Stimulated activated memory B cell treated with anti-CD40 and anti-IgM and Interleukin-4, amounts not matched to agents 10 μg/mL and 1 μg/mL and 100 μg/mL, for 72 hours (primary cell): ENCODE measurements around the gene FANK1.

Experiments used
- ATAC-seq: fragments of 150-1000 bp; cut with Tn5 transposase; 2 replicates; pipeline ENCODE4 v1.10.0; 2021
- H3K27ac Mint-ChIP-seq: one replicate; pipeline ENCODE4 v1.8.0; 2022; ENCODE audit warnings: mild to moderate bottlenecking, mixed read lengths
- H3K27me3 Mint-ChIP-seq: one replicate; pipeline ENCODE4 v1.8.0; 2022; ENCODE audit warnings: mixed read lengths
- H3K36me3 Mint-ChIP-seq: one replicate; pipeline ENCODE4 v1.8.0; 2022; ENCODE audit warnings: mixed read lengths
- H3K4me1 Mint-ChIP-seq: one replicate; pipeline ENCODE4 v1.8.0; 2022; ENCODE audit warnings: mixed read lengths
- H3K4me3 Mint-ChIP-seq: one replicate; pipeline ENCODE4 v1.8.0; 2022; ENCODE audit warnings: mild to moderate bottlenecking, moderate library complexity, mixed read lengths
- H3K9me3 Mint-ChIP-seq: one replicate; pipeline ENCODE4 v1.8.0; 2022; ENCODE audit warnings: mixed read lengths

FANK1 gene

GRCh38 chr10:126011995-126012394, 115.6 kb downstream of the FANK1 start:
- no peaks in the 10 kb centered on the region for H3K27me3 Mint-ChIP-seq
- H3K4me3 Mint-ChIP-seq = no peak overlapping the region
- H3K9me3 Mint-ChIP-seq = peaks cover 3% of the 10 kb centered on the region
- H3K4me1 Mint-ChIP-seq = peaks cover 20% of the 10 kb centered on the region
- no peaks in the 10 kb centered on the region for H3K36me3 Mint-ChIP-seq
- no peak overlapping the region for H3K27ac Mint-ChIP-seq
- no peak for ATAC-seq

DNA sequence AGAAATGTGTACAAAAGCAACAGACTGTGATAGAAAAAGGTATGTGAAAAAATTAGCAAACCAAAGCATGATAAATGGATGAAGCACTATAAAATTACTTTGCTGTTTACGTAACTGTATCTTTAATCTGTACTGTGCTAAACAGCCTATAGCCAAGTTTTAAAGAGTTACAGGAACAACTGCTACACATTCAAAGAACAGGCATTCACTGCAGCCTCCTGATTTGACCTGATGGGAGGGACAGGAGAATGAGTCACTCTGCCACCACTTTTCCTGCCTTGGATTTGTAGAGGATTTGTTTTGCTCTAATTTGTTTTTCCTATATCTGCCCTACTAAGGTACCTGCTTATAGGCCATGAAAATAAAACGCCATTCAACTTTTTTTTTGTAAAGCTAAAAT, 116.1 kb downstream of the FANK1 start:
- Mint-ChIP-seq H3K36me3 (no peaks in the 10 kb centered on the region), H3K27ac (no peak overlapping the region), H3K4me3 (no peak overlapping the region), H3K4me1 (peaks cover 20% of the 10 kb centered on the region), H3K27me3 (no peaks in the 10 kb centered on the region), H3K9me3 (peaks cover 3% of the 10 kb centered on the region)
- no peak for ATAC-seq

GRCh38 chr10:126013489-126014281, 117.3 kb downstream of the FANK1 start:
- Mint-ChIP-seq H3K27me3 (no peaks in the 10 kb centered on the region), H3K4me3 (no peak overlapping the region), H3K36me3 (no peaks in the 10 kb centered on the region), H3K4me1 (peaks cover 19% of the 10 kb centered on the region), H3K27ac (peak overlapping the region; percentile 20), H3K9me3 (peaks cover 3% of the 10 kb centered on the region)
- ATAC-seq = peak; percentile 70

- H3K27ac Mint-ChIP-seq = no peak overlapping the region
- peaks cover 16% of the 10 kb centered on the region for H3K4me1 Mint-ChIP-seq
- H3K36me3 Mint-ChIP-seq = no peaks in the 10 kb centered on the region
- no peaks in the 10 kb centered on the region for H3K27me3 Mint-ChIP-seq
- H3K9me3 Mint-ChIP-seq = peaks cover 3% of the 10 kb centered on the region
- H3K4me3 Mint-ChIP-seq = no peak overlapping the region
- ATAC-seq = no peak
These were observed 117.9 kb downstream of the FANK1 start for GRCh38 chr10:126014309-126014708.

GRCh38 chr10:126015413-126015812, 119.0 kb downstream of the FANK1 start:
- Mint-ChIP-seq H3K4me1 (peaks cover 16% of the 10 kb centered on the region), H3K4me3 (no peak overlapping the region), H3K27me3 (no peaks in the 10 kb centered on the region), H3K36me3 (no peaks in the 10 kb centered on the region), H3K27ac (no peak overlapping the region), H3K9me3 (peaks cover 3% of the 10 kb centered on the region)
- no peak for ATAC-seq

DNA sequence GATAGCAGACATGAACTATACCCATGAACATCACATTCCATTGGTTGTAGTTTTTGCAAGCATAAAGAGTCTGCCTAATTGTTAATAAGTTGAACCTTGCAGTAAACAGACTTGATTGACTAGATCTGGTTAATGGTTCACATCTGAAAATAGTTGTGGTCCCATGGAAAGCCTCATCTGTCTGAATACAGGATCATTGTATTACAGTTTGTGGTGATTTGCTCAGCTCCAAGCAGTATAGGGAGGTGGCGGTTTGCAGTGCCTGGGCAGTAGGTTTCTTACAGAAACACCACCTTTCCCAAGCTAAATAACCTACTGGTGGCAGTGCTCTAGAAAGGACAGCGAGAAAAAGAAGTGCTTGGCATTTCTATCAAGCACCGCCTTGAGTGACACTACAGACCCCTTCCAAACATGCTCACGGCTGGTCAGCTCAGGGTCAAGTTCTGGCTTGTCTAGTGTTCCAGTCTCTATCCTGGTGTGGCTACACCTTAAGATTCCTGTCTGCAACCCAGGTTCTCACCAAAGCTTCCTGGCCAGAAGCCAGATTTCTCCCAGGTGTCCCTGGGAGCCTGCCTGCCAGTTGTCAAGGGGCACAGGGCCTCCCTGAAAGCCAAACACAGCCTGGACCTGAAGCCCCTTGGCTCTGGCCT, 119.9 kb downstream of the FANK1 start:
- Mint-ChIP-seq H3K27me3 (no peaks in the 10 kb centered on the region), H3K9me3 (no peaks in the 10 kb centered on the region), H3K36me3 (no peaks in the 10 kb centered on the region), H3K27ac (no peak overlapping the region), H3K4me1 (peaks cover 16% of the 10 kb centered on the region), H3K4me3 (no peak overlapping the region)
- ATAC-seq = no peak

DNA sequence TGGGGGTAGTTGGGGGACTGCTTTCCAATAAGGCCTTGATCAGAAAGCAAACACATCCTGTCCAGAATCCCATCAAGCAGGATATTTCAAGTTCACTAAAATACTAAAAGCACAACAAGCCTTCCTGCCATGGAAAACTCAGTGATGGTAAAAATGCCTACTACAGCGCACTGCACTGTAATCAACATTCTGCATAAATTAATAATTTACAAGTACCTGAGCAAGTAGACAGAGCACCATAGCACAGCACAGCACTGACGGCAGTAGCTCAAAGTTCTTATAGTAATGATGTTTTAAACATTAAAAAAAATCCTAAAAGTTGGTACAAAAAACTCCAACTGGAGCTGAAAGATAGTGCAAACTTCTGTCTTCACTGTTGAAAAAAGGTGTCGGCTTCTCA, 120.5 kb downstream of the FANK1 start:
- ATAC-seq = no peak
- H3K4me3 Mint-ChIP-seq = no peak overlapping the region
- H3K27ac Mint-ChIP-seq = no peak overlapping the region
- H3K27me3 Mint-ChIP-seq = no peaks in the 10 kb centered on the region
- H3K9me3 Mint-ChIP-seq = no peaks in the 10 kb centered on the region
- H3K36me3 Mint-ChIP-seq = no peaks in the 10 kb centered on the region
- H3K4me1 Mint-ChIP-seq = peaks cover 14% of the 10 kb centered on the region

DNA sequence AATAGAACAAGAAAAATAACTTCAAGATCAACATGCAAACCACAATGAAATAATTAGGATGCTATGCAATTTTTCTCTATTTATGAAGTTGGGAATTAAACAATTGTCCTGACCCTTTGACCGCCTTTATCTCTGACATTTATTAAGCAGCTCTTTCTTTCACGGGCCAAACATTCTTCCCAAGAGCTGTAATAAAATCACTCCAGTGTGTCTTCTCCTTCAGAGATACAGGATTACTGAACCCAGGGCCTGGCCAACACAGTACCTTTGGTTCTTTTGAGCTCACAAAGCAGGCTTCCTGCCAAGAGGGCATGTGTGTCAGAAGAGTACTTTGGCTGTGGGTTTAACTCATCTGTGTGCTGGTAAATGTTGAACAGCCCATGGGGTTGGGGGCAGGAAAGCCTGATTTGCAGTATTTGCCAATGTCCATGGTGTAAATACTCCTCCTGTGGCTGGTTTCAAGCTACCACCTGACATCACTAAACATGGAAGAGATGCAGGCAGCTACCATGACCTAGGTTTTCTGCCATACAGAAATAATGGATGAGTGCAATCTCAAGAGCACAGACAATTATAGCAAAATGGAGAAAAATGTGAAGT, 121.7 kb downstream of the FANK1 start:
- Mint-ChIP-seq H3K4me3 (no peak overlapping the region), H3K27ac (no peak overlapping the region), H3K36me3 (no peaks in the 10 kb centered on the region), H3K4me1 (peaks cover 11% of the 10 kb centered on the region), H3K9me3 (no peaks in the 10 kb centered on the region), H3K27me3 (no peaks in the 10 kb centered on the region)
- no peak for ATAC-seq

GRCh38 chr10:126021833-126022500, 125.6 kb downstream of the FANK1 start:
- Mint-ChIP-seq H3K4me3 (no peak overlapping the region), H3K4me1 (no peaks in the 10 kb centered on the region), H3K36me3 (no peaks in the 10 kb centered on the region), H3K9me3 (no peaks in the 10 kb centered on the region), H3K27me3 (no peaks in the 10 kb centered on the region), H3K27ac (no peak overlapping the region)
- ATAC-seq = no peak

- H3K4me3 Mint-ChIP-seq = no peak overlapping the region
- no peak for ATAC-seq
- H3K4me1 Mint-ChIP-seq = peaks cover 6% of the 10 kb centered on the region
- H3K9me3 Mint-ChIP-seq = no peaks in the 10 kb centered on the region
- no peaks in the 10 kb centered on the region for H3K36me3 Mint-ChIP-seq
- no peak overlapping the region for H3K27ac Mint-ChIP-seq
- H3K27me3 Mint-ChIP-seq = no peaks in the 10 kb centered on the region
These were observed 126.5 kb downstream of the FANK1 start for GRCh38 chr10:126022841-126023240.

- Mint-ChIP-seq H3K4me3 (no peak overlapping the region), H3K9me3 (peaks cover 9% of the 10 kb centered on the region), H3K27me3 (no peaks in the 10 kb centered on the region), H3K27ac (no peak overlapping the region), H3K36me3 (no peaks in the 10 kb centered on the region), H3K4me1 (peaks cover 6% of the 10 kb centered on the region)
- no peak for ATAC-seq
These were observed 131.3 kb downstream of the FANK1 start for GRCh38 chr10:126027692-126028091.

- ATAC-seq = no peak
- peaks cover 6% of the 10 kb centered on the region for H3K4me1 Mint-ChIP-seq
- no peak overlapping the region for H3K27ac Mint-ChIP-seq
These were observed 133.6 kb downstream of the FANK1 start for GRCh38 chr10:126029999-126030398.

GRCh38 chr10:126034586-126034985, 138.2 kb downstream of the FANK1 start:
- Mint-ChIP-seq H3K27ac (no peak overlapping the region), H3K36me3 (no peaks in the 10 kb centered on the region), H3K4me3 (no peak overlapping the region), H3K27me3 (no peaks in the 10 kb centered on the region), H3K4me1 (peaks cover 40% of the 10 kb centered on the region), H3K9me3 (peaks cover 3% of the 10 kb centered on the region)
- no peak for ATAC-seq

More at GRCh38 chr10:126029999-126030398, 133.6 kb downstream of the FANK1 start:
- H3K4me3 Mint-ChIP-seq = no peak overlapping the region
- H3K9me3 Mint-ChIP-seq = peaks cover 12% of the 10 kb centered on the region
- H3K36me3 Mint-ChIP-seq = no peaks in the 10 kb centered on the region
- H3K27me3 Mint-ChIP-seq = no peaks in the 10 kb centered on the region

GRCh38 chr10:126036515-126036914, 140.2 kb downstream of the FANK1 start:
- peak overlapping the region; percentile 98 for H3K27ac Mint-ChIP-seq
- no peaks in the 10 kb centered on the region for H3K27me3 Mint-ChIP-seq
- peaks cover 58% of the 10 kb centered on the region for H3K4me1 Mint-ChIP-seq
- no peak overlapping the region for H3K4me3 Mint-ChIP-seq
- peaks cover 7% of the 10 kb centered on the region for H3K9me3 Mint-ChIP-seq
- H3K36me3 Mint-ChIP-seq = peaks cover 6% of the 10 kb centered on the region
- ATAC-seq = peak; percentile 58

DNA sequence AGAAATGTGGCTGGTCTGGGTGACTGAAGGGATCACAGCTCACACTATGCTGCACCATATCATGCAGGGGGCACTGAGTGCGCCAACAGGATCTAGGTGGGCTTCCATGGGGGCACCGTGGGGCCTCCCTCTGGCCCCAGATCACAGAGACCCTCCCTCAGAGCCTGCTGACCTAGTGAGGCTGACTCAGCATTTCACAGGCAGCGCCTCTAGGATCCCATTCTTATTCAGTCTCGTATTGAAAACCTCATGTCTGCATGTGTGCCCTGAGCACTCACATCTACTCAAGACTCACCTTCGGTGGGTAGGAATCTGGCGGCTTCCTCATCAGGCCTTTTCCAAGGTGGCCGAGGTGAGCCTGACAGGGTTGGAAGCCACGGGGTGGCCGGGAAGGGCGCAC, 141.6 kb downstream of the FANK1 start:
- peaks cover 71% of the 10 kb centered on the region for H3K4me1 Mint-ChIP-seq
- no peaks in the 10 kb centered on the region for H3K27me3 Mint-ChIP-seq
- peaks cover 7% of the 10 kb centered on the region for H3K9me3 Mint-ChIP-seq
- H3K27ac Mint-ChIP-seq = peak overlapping the region; percentile 98
- no peak overlapping the region for H3K4me3 Mint-ChIP-seq
- ATAC-seq = no peak
- H3K36me3 Mint-ChIP-seq = peaks cover 6% of the 10 kb centered on the region
